ENCODE measurements around the gene RHBDD3.

Gene RHBDD3

GRCh38 chr22:29269230-29269604 is 1.4 kb upstream of the RHBDD3 start:
- Histone ChIP-seq H3K27ac (ENCODE audit: low read length) (peak overlapping the region; percentile 87), H3K79me2 (ENCODE audit: low read length) (peaks cover 90% of the 10 kb centered on the region), H3K9ac (ENCODE audit: low read length) (peak overlapping the region; percentile 99), H4K20me1 (ENCODE audit: insufficient read depth, low read length) (peaks cover 54% of the 10 kb centered on the region), H3K4me1 (ENCODE audit: low read length) (peaks cover 31% of the 10 kb centered on the region), H3K4me2 (ENCODE audit: low read length) (peak overlapping the region; percentile 93), H3K36me3 (replicated peaks; ENCODE audit: low read depth, low read length) (peaks cover 68% of the 10 kb centered on the region), H3K27me3 (ENCODE audit: low read depth, low read length) (no peaks in the 10 kb centered on the region), H3K9me3 (ENCODE audit: insufficient read depth, low read length) (no peaks in the 10 kb centered on the region), H2AFZ (ENCODE audit: low read depth, low read length) (no peak overlapping the region), H3K4me3 (ENCODE audit: low read length) (peak overlapping the region; percentile 81)
- TF ChIP-seq EZH2phosphoT487 (IDR thresholded peaks at IDR 0.05; ENCODE audit: low read depth): no peak
- TF ChIP-seq CTCF (IDR thresholded peaks at IDR 0.05; ENCODE audit: low read depth, low read length): no peak

- Histone ChIP-seq H3K9ac (ENCODE audit: low read length) (peak overlapping the region; percentile 99), H3K27me3 (ENCODE audit: low read depth, low read length) (no peaks in the 10 kb centered on the region), H3K9me3 (ENCODE audit: insufficient read depth, low read length) (no peaks in the 10 kb centered on the region), H4K20me1 (ENCODE audit: insufficient read depth, low read length) (peaks cover 49% of the 10 kb centered on the region), H3K4me3 (ENCODE audit: low read length) (peak overlapping the region; percentile 81), H3K4me1 (ENCODE audit: low read length) (peaks cover 31% of the 10 kb centered on the region), H2AFZ (ENCODE audit: low read depth, low read length) (no peak overlapping the region), H3K27ac (ENCODE audit: low read length) (peak overlapping the region; percentile 87), H3K4me2 (ENCODE audit: low read length) (peak overlapping the region; percentile 93), H3K79me2 (ENCODE audit: low read length) (peaks cover 85% of the 10 kb centered on the region), H3K36me3 (replicated peaks; ENCODE audit: low read depth, low read length) (peaks cover 68% of the 10 kb centered on the region)
- TF ChIP-seq CTCF (IDR thresholded peaks at IDR 0.05; ENCODE audit: low read depth, low read length) (no peak), EZH2phosphoT487 (IDR thresholded peaks at IDR 0.05; ENCODE audit: low read depth) (no peak)
Observed at GRCh38 chr22:29268511-29269229, 889 bp upstream of the RHBDD3 start.

GRCh38 chr22:29267462-29267857 is 321 bp downstream of the RHBDD3 start:
- H3K9ac ChIP-seq (ENCODE audit: low read length): peak overlapping the region; percentile 99
- TF ChIP-seq EZH2phosphoT487 (IDR thresholded peaks at IDR 0.05; ENCODE audit: low read depth) (no peak), CTCF (IDR thresholded peaks at IDR 0.05; ENCODE audit: low read depth, low read length) (no peak)
- peak overlapping the region; percentile 87 for H3K27ac ChIP-seq (ENCODE audit: low read length)
- peaks cover 59% of the 10 kb centered on the region for H3K36me3 ChIP-seq (replicated peaks; ENCODE audit: low read depth, low read length)
- peak overlapping the region; percentile 96 for H3K4me2 ChIP-seq (ENCODE audit: low read length)
- no peaks in the 10 kb centered on the region for H3K27me3 ChIP-seq (ENCODE audit: low read depth, low read length)
- H3K9me3 ChIP-seq (ENCODE audit: insufficient read depth, low read length): no peaks in the 10 kb centered on the region
- H3K4me3 ChIP-seq (ENCODE audit: low read length): peak overlapping the region; percentile 81
- peaks cover 31% of the 10 kb centered on the region for H3K4me1 ChIP-seq (ENCODE audit: low read length)
- 0 out of 2 replicates have a peak overlapping the region, but pooled peaks have one; percentile 19 for H2AFZ ChIP-seq (ENCODE audit: low read depth, low read length)
- H4K20me1 ChIP-seq (ENCODE audit: insufficient read depth, low read length): peaks cover 37% of the 10 kb centered on the region
- peaks cover 73% of the 10 kb centered on the region for H3K79me2 ChIP-seq (ENCODE audit: low read length)

GRCh38 chr22:29266564-29267461 is 968 bp downstream of the RHBDD3 start:
- peaks cover 31% of the 10 kb centered on the region for H3K4me1 ChIP-seq (ENCODE audit: low read length)
- no peak overlapping the region for H2AFZ ChIP-seq (ENCODE audit: low read depth, low read length)
- H3K79me2 ChIP-seq (ENCODE audit: low read length): peaks cover 66% of the 10 kb centered on the region
- no peaks in the 10 kb centered on the region for H3K27me3 ChIP-seq (ENCODE audit: low read depth, low read length)
- H3K9me3 ChIP-seq (ENCODE audit: insufficient read depth, low read length): no peaks in the 10 kb centered on the region
- TF ChIP-seq CTCF (IDR thresholded peaks at IDR 0.05; ENCODE audit: low read depth, low read length) (no peak), EZH2phosphoT487 (IDR thresholded peaks at IDR 0.05; ENCODE audit: low read depth) (no peak)
- H3K4me2 ChIP-seq (ENCODE audit: low read length): peak overlapping the region; percentile 96
- peak overlapping the region; percentile 81 for H3K4me3 ChIP-seq (ENCODE audit: low read length)
- H4K20me1 ChIP-seq (ENCODE audit: insufficient read depth, low read length): peaks cover 30% of the 10 kb centered on the region
- peaks cover 52% of the 10 kb centered on the region for H3K36me3 ChIP-seq (replicated peaks; ENCODE audit: low read depth, low read length)
- H3K27ac ChIP-seq (ENCODE audit: low read length): peak overlapping the region; percentile 87
- H3K9ac ChIP-seq (ENCODE audit: low read length): peak overlapping the region; percentile 99
